ENCODE data around the gene TSGA10IP.

Gene TSGA10IP

GRCh38 chr11:65972116-65972515 is 26.8 kb downstream of the TSGA10IP start:
- no peaks in the 10 kb centered on the region for H3K27me3 ChIP-seq
- peaks cover 72 to 90% (median 84%) of the 10 kb centered on the region in 11 experiments for H3K36me3 ChIP-seq
- no peak overlapping the region for H3K4me3 ChIP-seq
- no peaks in the 10 kb centered on the region for H3K9me3 ChIP-seq (replicated peaks in 1 of 11)
- H3K9ac ChIP-seq, result no peak overlapping the region
- H3K27ac ChIP-seq, result no peak overlapping the region
- no peak for TF ChIP-seq Cebpa-rat (IDR thresholded peaks at IDR 0.05)
- no peak overlapping the region for H3K4me2 ChIP-seq
- no peaks in the 10 kb centered on the region for H3K4me1 ChIP-seq
- peaks cover 0 to 57% (median 23%) of the 10 kb centered on the region in 11 experiments; a peak in 13 of 22 replicates for H4K20me1 ChIP-seq

- no peak overlapping the region for H3K27ac ChIP-seq
- no peak overlapping the region for H3K4me3 ChIP-seq
Measured at GRCh38 chr11:65973439-65974110, 28.3 kb downstream of the TSGA10IP start.

GRCh38 chr11:65975771-65976170 is 30.5 kb downstream of the TSGA10IP start:
- Histone ChIP-seq H3K36me3 (peaks cover 71 to 90% (median 83%) of the 10 kb centered on the region in 11 experiments), H3K4me1 (no peaks in the 10 kb centered on the region; a peak in 1 of 20 replicates), H3K9me3 (replicated peaks in 1 of 11) (no peaks in the 10 kb centered on the region), H3K4me2 (no peak overlapping the region), H3K9ac (no peak overlapping the region), H3K4me3 (no peak overlapping the region), H3K27me3 (no peaks in the 10 kb centered on the region), H3K27ac (no peak overlapping the region), H4K20me1 (peaks cover 0 to 61% (median 12%) of the 10 kb centered on the region in 11 experiments; a peak in 9 of 22 replicates)
- TF ChIP-seq Cebpa-rat (IDR thresholded peaks at IDR 0.05), result no peak

More at GRCh38 chr11:65973439-65974110, 28.3 kb downstream of the TSGA10IP start:
- no peak overlapping the region for H3K9ac ChIP-seq
- H3K27me3 ChIP-seq, result no peaks in the 10 kb centered on the region
- H3K4me2 ChIP-seq, result no peak overlapping the region
- H3K36me3 ChIP-seq, result peaks cover 72 to 90% (median 84%) of the 10 kb centered on the region in 11 experiments
- H4K20me1 ChIP-seq, result peaks cover 0 to 59% (median 23%) of the 10 kb centered on the region in 11 experiments; a peak in 13 of 22 replicates
- H3K9me3 ChIP-seq (replicated peaks in 1 of 11), result no peaks in the 10 kb centered on the region
- no peaks in the 10 kb centered on the region for H3K4me1 ChIP-seq
- no peak for TF ChIP-seq Cebpa-rat (IDR thresholded peaks at IDR 0.05)

GRCh38 chr11:65976216-65977176 is 31.2 kb downstream of the TSGA10IP start:
- H4K20me1 ChIP-seq, result peaks cover 0 to 68% (median 12%) of the 10 kb centered on the region in 11 experiments; a peak in 9 of 22 replicates
- H3K9me3 ChIP-seq (replicated peaks in 1 of 11), result no peaks in the 10 kb centered on the region
- H3K4me1 ChIP-seq, result peaks cover 0 to 5% (median 0%) of the 10 kb centered on the region in 10 experiments; a peak in 3 of 20 replicates
- peak overlapping the region in 2 of 11 experiments; percentile 20 to 21; a peak in 2 of 22 replicates for H3K9ac ChIP-seq
- no peak overlapping the region for H3K4me3 ChIP-seq
- no peak overlapping the region for H3K27ac ChIP-seq
- H3K27me3 ChIP-seq, result no peaks in the 10 kb centered on the region
- peaks cover 71 to 89% (median 83%) of the 10 kb centered on the region in 11 experiments for H3K36me3 ChIP-seq
- no peak for TF ChIP-seq Cebpa-rat (IDR thresholded peaks at IDR 0.05)
- H3K4me2 ChIP-seq, result no peak overlapping the region

DNA sequence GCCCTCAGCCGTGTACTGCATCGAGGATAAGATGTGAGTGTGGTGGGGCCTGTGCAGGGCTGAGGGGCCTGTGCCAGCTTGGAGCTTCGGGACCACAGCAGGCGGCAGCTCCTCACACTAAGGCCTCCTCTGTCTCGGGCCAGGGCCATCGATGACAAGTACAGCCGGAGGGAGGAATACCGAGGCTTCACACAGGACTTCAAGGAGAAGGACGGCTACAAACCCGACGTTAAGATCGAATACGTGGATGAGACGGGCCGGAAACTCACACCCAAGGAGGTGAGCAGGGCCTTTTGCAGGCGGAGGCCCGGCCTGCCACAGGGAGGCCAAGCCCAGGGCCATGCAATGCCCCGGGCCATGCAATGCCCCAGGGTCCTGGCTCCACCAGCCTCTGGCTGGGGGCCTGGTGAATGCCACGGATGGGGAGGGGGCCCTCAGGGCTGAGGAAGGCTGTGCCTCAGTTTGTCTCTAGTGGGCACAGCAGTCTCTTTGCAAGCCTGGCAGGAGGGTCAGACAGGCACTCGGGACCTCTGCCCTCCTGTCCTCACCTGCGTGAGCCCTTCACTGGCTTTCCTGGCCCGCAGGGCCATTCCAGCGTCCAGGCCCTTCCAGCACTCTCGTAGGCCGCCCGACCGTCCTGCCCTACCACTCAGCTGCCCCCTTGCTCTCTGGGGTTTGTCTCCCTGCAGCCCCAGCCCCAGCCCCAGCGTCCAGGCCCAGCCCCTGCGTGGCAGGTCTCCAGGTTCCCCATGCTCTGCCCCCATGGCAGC is 32.5 kb downstream of the TSGA10IP start:
- Histone ChIP-seq H4K20me1 (peaks cover 0 to 74% (median 12%) of the 10 kb centered on the region in 11 experiments; a peak in 9 of 22 replicates), H3K36me3 (peaks cover 60 to 76% (median 70%) of the 10 kb centered on the region in 11 experiments), H3K27ac (no peak overlapping the region), H3K4me2 (no peak overlapping the region), H3K27me3 (no peaks in the 10 kb centered on the region), H3K9ac (peak overlapping the region in 1 of 11 experiments; percentile 21; a peak in 2 of 22 replicates), H3K9me3 (replicated peaks in 1 of 11) (no peaks in the 10 kb centered on the region), H3K4me1 (peaks cover 0 to 5% (median 0%) of the 10 kb centered on the region in 10 experiments; a peak in 3 of 20 replicates), H3K4me3 (no peak overlapping the region)
- no peak for TF ChIP-seq Cebpa-rat (IDR thresholded peaks at IDR 0.05)

- H4K20me1 ChIP-seq, result peaks cover 0 to 65% (median 12%) of the 10 kb centered on the region in 11 experiments; a peak in 9 of 22 replicates
Measured at GRCh38 chr11:65978391-65979238, 33.3 kb downstream of the TSGA10IP start.

DNA sequence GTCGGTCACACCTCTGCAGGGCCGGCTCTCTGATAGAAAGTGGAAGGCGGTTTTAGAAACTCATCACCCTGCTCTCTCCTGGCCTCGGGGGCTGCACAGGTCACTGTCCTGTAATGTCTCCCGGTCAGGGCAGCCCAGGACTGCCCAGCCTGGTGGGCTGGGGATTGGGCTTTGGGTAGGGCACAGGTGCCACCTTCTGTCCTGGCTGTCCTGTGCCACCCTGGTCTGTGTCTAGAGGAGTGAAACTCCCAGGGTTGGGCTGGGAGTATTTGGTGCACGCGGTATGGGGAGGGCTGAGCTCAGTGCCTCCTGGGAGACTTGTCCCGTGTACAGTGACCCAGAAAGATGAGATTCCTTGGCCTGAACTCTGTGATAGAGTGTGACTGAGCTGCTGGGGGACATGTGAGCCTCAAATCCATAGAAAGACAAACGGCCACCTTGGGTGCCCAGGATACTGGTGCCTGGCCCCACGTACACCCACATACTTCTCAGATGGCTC is 34.0 kb downstream of the TSGA10IP start:
- Histone ChIP-seq H3K9ac (no peak overlapping the region), H3K4me2 (no peak overlapping the region), H3K36me3 (peaks cover 48 to 62% (median 58%) of the 10 kb centered on the region in 11 experiments), H3K27me3 (no peaks in the 10 kb centered on the region), H3K27ac (no peak overlapping the region), H3K4me3 (no peak overlapping the region), H4K20me1 (peaks cover 0 to 62% (median 12%) of the 10 kb centered on the region in 11 experiments; a peak in 9 of 22 replicates), H3K4me1 (peaks cover 0 to 5% (median 0%) of the 10 kb centered on the region in 10 experiments; a peak in 3 of 20 replicates), H3K9me3 (replicated peaks in 1 of 11) (no peaks in the 10 kb centered on the region)
- no peak for TF ChIP-seq Cebpa-rat (IDR thresholded peaks at IDR 0.05)

More at GRCh38 chr11:65978391-65979238, 33.3 kb downstream of the TSGA10IP start:
- Histone ChIP-seq H3K36me3 (peaks cover 52 to 69% (median 62%) of the 10 kb centered on the region in 11 experiments), H3K4me3 (no peak overlapping the region), H3K9me3 (replicated peaks in 1 of 11) (no peaks in the 10 kb centered on the region), H3K4me1 (peaks cover 0 to 5% (median 0%) of the 10 kb centered on the region in 10 experiments; a peak in 3 of 20 replicates), H3K27me3 (no peaks in the 10 kb centered on the region), H3K4me2 (no peak overlapping the region), H3K9ac (no peak overlapping the region), H3K27ac (no peak overlapping the region)
- no peak for TF ChIP-seq Cebpa-rat (IDR thresholded peaks at IDR 0.05)
